HEK293T (cell line): Measurements from ENCODE around the gene CSTPP1.

Experiments
- ARNT ChIP-seq: fragments of 450-650 bp; IDR thresholded peaks from 2 replicates; pipeline ENCODE4 v1.6.1; 2017; ENCODE audit warnings: mild to moderate bottlenecking
- BHLHE40 ChIP-seq: fragments of 450-650 bp; IDR thresholded peaks from 2 replicates; pipeline ENCODE4 v1.6.1; 2016; ENCODE audit warnings: mild to moderate bottlenecking, moderate library complexity, borderline replicate concordance
- FOXA1 ChIP-seq: fragments of 450-650 bp; IDR thresholded peaks from 2 replicates; pipeline ENCODE4 v1.6.1; 2016; ENCODE audit warnings: mild to moderate bottlenecking
- FOXK2 ChIP-seq: fragments of 450-650 bp; IDR thresholded peaks from 2 replicates; pipeline ENCODE4 v1.6.1; 2016; ENCODE audit warnings: mild to moderate bottlenecking
- L3MBTL2 ChIP-seq: fragments of 450-650 bp; conservative IDR thresholded peaks from 2 replicates; pipeline ENCODE4 v1.6.1; 2016; ENCODE audit warnings: mild to moderate bottlenecking
- NFRKB ChIP-seq: fragments of 450-650 bp; IDR thresholded peaks from 2 replicates; pipeline ENCODE4 v1.6.1; 2016; ENCODE audit warnings: mild to moderate bottlenecking, moderate library complexity
- SP1 ChIP-seq: fragments of 450-650 bp; IDR thresholded peaks from 2 replicates; pipeline ENCODE4 v1.6.1; 2017
- SUZ12 ChIP-seq: fragments of 450-650 bp; IDR thresholded peaks from 2 replicates; pipeline ENCODE4 v1.6.1; 2016; ENCODE audit warnings: mild to moderate bottlenecking
- TARDBP ChIP-seq: fragments of 450-650 bp; IDR thresholded peaks from 2 replicates; pipeline ENCODE4 v1.6.1; 2016

DNA sequence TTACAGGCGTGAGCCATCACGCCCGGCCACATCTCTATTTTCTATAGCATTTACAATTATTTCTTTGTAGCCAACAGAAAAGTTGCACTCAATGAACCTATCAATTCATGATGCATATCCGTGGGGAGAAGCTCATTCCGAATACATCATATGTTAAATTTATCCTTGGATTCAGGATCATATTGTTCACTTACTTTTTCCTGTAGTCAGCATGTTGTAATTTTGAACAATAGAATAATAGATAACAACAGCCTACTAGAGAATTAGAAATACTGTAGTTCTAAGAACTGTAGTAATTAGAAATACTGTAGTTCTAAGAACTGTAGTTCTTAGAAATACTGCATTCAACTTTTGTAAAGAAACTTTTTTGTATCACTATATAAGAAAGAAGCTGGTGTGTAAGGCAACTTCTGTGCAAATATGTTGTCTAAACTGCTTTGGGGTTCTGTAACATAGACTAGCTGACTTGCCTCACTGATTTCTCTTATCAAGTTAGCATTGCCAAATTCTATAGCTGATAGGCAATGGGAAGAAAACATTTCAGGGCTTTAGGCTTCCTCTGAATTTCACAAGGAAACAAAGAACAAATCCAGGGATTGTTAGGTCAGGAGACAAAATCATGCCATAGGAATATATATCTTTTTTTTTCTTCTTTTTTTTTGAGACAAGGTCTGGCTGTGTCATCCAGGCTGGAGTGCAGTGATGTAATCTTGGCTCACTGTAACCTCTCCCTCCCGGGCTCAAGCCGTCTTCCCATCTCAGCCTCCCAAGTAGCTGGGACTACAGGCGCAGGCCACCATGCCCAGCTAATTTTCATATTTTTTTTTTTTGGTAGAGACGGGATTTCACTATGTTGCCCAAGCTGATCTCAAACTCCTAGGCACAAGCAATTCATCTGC lies 91.9 kb downstream of the CSTPP1 start:
- no peak for TF ChIP-seq SP1
- TF ChIP-seq BHLHE40 = no peak
- TF ChIP-seq SUZ12 = no peak
- no peak for TF ChIP-seq FOXK2
- no peak for TF ChIP-seq FOXA1
- TF ChIP-seq TARDBP = no peak
- no peak for TF ChIP-seq ARNT
- no peak for TF ChIP-seq L3MBTL2
- no peak for TF ChIP-seq NFRKB
